Keratinocyte (primary cell): ENCODE data around the gene CRP. TPM values are rescaled to one million over a fixed set of nuclear protein-coding genes. Genes with fewer than 3 reads are reported as not detected.

Experiments
- DNase-seq: peaks from one replicate; pipeline ENCODE4 v3.0.0-alpha.2; 2011; ENCODE audit warnings: low read depth, missing footprints, low spot score
- FAIRE-seq: peaks from 2 replicates; lab custom pipeline; 2011; peaks lifted over from hg19 to GRCh38; lab: Jason Lieb, UNC
- H2AFZ ChIP-seq: 2 replicates; pipeline ENCODE4 v1.6.0; 2012; ENCODE audit warnings: low read length, control low read depth, inconsistent platforms; ENCODE audit not compliant: control insufficient read depth
- H3K27ac ChIP-seq: 2 replicates; pipeline ENCODE4 v1.5.1; 2011; ENCODE audit warnings: low read length; ENCODE audit not compliant: control insufficient read depth, insufficient read depth
- H3K27me3 ChIP-seq: 3 replicates; pipeline ENCODE4 v1.6.0; 2011; ENCODE audit warnings: low read length; ENCODE audit not compliant: control insufficient read depth, insufficient read depth; ENCODE audit errors: extremely low read depth
- H3K36me3 ChIP-seq, 2 experiments: 2 replicates in 1 of 2; 3 replicates in 1 of 2; pipeline ENCODE4 v1.5.1; 2011; ENCODE audit warnings: low read length in 2 of 2, mild to moderate bottlenecking in 1 of 2; ENCODE audit not compliant: control insufficient read depth in 2 of 2, insufficient read depth in 2 of 2; ENCODE audit errors: extremely low read depth in 1 of 2
- H3K4me1 ChIP-seq: 3 replicates; pipeline ENCODE4 v1.5.1; 2011; ENCODE audit warnings: low read length; ENCODE audit not compliant: control insufficient read depth, insufficient read depth; ENCODE audit errors: extremely low read depth
- H3K4me2 ChIP-seq: 3 replicates; pipeline ENCODE4 v1.6.0; 2011; ENCODE audit warnings: low read depth, low read length; ENCODE audit not compliant: control insufficient read depth, insufficient read depth; ENCODE audit errors: extremely low read depth
- H3K4me3 ChIP-seq, 3 experiments: fragments of 200-600 bp in 1 of 3; sonication (generic) in 1 of 3; 2 replicates in 2 of 3; 3 replicates in 1 of 3; pipeline ENCODE4 v1.5.1; 2011 to 2016; ENCODE audit warnings: low read length in 3 of 3, mild to moderate bottlenecking in 3 of 3, control low read depth in 2 of 3, inconsistent platforms in 1 of 3, low read depth in 1 of 3, mixed read lengths in 1 of 3, mixed run types in 1 of 3, moderate library complexity in 1 of 3; ENCODE audit not compliant: control insufficient read depth in 2 of 3, insufficient read depth in 2 of 3; ENCODE audit errors: extremely low read depth in 1 of 3
- H3K79me2 ChIP-seq: 2 replicates; pipeline ENCODE4 v1.6.0; 2012; ENCODE audit warnings: low read length; ENCODE audit not compliant: control insufficient read depth, insufficient read depth
- H3K9ac ChIP-seq: 3 replicates; pipeline ENCODE4 v1.6.0; 2011; ENCODE audit warnings: low read length; ENCODE audit not compliant: control insufficient read depth, insufficient read depth; ENCODE audit errors: extremely low read depth
- H3K9me1 ChIP-seq: 3 replicates; pipeline ENCODE4 v1.6.0; 2011; ENCODE audit warnings: low read length; ENCODE audit not compliant: control insufficient read depth, insufficient read depth; ENCODE audit errors: extremely low read depth
- H3K9me3 ChIP-seq: 2 replicates; pipeline ENCODE4 v1.5.1; 2012; ENCODE audit warnings: low read depth, low read length; ENCODE audit not compliant: control insufficient read depth
- H4K20me1 ChIP-seq: 3 replicates; pipeline ENCODE4 v1.6.0; 2011; ENCODE audit warnings: low read length; ENCODE audit not compliant: control insufficient read depth, insufficient read depth; ENCODE audit errors: extremely low read depth
- EZH2 ChIP-seq: IDR thresholded peaks from one replicate; pipeline ENCODE4 v1.6.1; 2012; ENCODE audit warnings: inconsistent platforms, mild to moderate bottlenecking, low read length, moderate library complexity
- dilution Hi-C: fragments of 300-500 bp; cut with MboI; formaldehyde crosslinking; loops from one replicate; pipeline ENCODE4 v1.7.0; 2020; ENCODE audit warnings: low sequenced_read_pairs; ENCODE audit not compliant: extremely low pct_ligation_motif_present
- polyA plus RNA-seq, 5 experiments: library from polyadenylated mRNA; depleted of rRNA in 3 of 5; stranded (reverse) in 3 of 5; stranded (forward) in 1 of 5; unstranded in 1 of 5; fragments of >200 nt; gene quantifications; 1 replicate in 1 of 5; 2 replicates in 3 of 5; 3 replicates in 1 of 5; pipeline versions ENCODE4 v1.2.1 to v1.2.3, GENCODE V29; 2011 to 2012; ENCODE audit warnings: missing spikeins in 2 of 5, low read depth in 1 of 5, low replicate concordance in 1 of 5
- TF ChIP-seq, protein P1 (sequence below), 3 experiments: IDR thresholded peaks in 1 of 3; conservative IDR thresholded peaks in 1 of 3; optimal IDR thresholded peaks in 1 of 3; 2 replicates in 2 of 3; 3 replicates in 1 of 3; pipeline versions ENCODE3 to v1.5.1; 2011; ENCODE audit warnings: low read length in 3 of 3, mild to moderate bottlenecking in 3 of 3, moderate library complexity in 2 of 3, control low read depth in 1 of 3, inconsistent platforms in 1 of 3; ENCODE audit not compliant: insufficient read depth in 2 of 3; ENCODE audit errors: extremely low read depth in 1 of 3

Gene CRP
- polyA plus RNA-seq, 1 donor (not counting 4 experiments of a cell fraction or from before 2014, with no cell fraction given): not detected

- no peaks in the 10 kb centered on the region for H3K9me1 ChIP-seq
- no peak overlapping the region for H3K4me2 ChIP-seq
- dilution Hi-C loops: no loop called here
- no peak overlapping the region for H3K27ac ChIP-seq
- H3K4me3 ChIP-seq: no peak overlapping the region
- H3K9ac ChIP-seq: no peak overlapping the region
- no peaks in the 10 kb centered on the region for H3K79me2 ChIP-seq
- no peak for TF ChIP-seq EZH2
- TF ChIP-seq, protein P1, sequence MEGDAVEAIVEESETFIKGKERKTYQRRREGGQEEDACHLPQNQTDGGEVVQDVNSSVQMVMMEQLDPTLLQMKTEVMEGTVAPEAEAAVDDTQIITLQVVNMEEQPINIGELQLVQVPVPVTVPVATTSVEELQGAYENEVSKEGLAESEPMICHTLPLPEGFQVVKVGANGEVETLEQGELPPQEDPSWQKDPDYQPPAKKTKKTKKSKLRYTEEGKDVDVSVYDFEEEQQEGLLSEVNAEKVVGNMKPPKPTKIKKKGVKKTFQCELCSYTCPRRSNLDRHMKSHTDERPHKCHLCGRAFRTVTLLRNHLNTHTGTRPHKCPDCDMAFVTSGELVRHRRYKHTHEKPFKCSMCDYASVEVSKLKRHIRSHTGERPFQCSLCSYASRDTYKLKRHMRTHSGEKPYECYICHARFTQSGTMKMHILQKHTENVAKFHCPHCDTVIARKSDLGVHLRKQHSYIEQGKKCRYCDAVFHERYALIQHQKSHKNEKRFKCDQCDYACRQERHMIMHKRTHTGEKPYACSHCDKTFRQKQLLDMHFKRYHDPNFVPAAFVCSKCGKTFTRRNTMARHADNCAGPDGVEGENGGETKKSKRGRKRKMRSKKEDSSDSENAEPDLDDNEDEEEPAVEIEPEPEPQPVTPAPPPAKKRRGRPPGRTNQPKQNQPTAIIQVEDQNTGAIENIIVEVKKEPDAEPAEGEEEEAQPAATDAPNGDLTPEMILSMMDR (optimal IDR thresholded peaks at IDR 0.05 in 1 of 3, IDR thresholded peaks at IDR 0.05 in 1 of 3, conservative IDR thresholded peaks at IDR 0.05 in 1 of 3; ENCODE audit: extremely low read depth in 1 of 3, insufficient read depth in 2 of 3, low read length in 3 of 3): no peak
- H3K9me3 ChIP-seq: no peaks in the 10 kb centered on the region
- H3K36me3 ChIP-seq: no peaks in the 10 kb centered on the region
- H3K27me3 ChIP-seq: no peaks in the 10 kb centered on the region
- H2AFZ ChIP-seq: no peak overlapping the region
- no peaks in the 10 kb centered on the region for H3K4me1 ChIP-seq
- no peaks in the 10 kb centered on the region for H4K20me1 ChIP-seq
- no peak for FAIRE-seq
- no peak for DNase-seq
Observed at GRCh38 chr1:159715855-159716254, 1.5 kb upstream of the CRP start.

- Histone ChIP-seq H3K9me1 (no peaks in the 10 kb centered on the region), H3K4me1 (no peaks in the 10 kb centered on the region), H4K20me1 (no peaks in the 10 kb centered on the region), H3K79me2 (no peaks in the 10 kb centered on the region), H3K4me3 (no peak overlapping the region), H2AFZ (no peak overlapping the region), H3K27me3 (no peaks in the 10 kb centered on the region), H3K4me2 (no peak overlapping the region), H3K27ac (no peak overlapping the region), H3K36me3 (no peaks in the 10 kb centered on the region), H3K9me3 (no peaks in the 10 kb centered on the region), H3K9ac (no peak overlapping the region)
- dilution Hi-C loops: no loop called here
- FAIRE-seq (no peak), DNase-seq (no peak)
- TF ChIP-seq, protein P1 (optimal IDR thresholded peaks at IDR 0.05 in 1 of 3, IDR thresholded peaks at IDR 0.05 in 1 of 3, conservative IDR thresholded peaks at IDR 0.05 in 1 of 3; ENCODE audit: extremely low read depth in 1 of 3, insufficient read depth in 2 of 3, low read length in 3 of 3): no peak
- TF ChIP-seq EZH2: no peak
Observed at GRCh38 chr1:159712080-159712479, 2.3 kb downstream of the CRP start.
